HL-60 (cell line): ENCODE results near the gene SCRG1.

Experiments used
- GABPA ChIP-seq: IDR thresholded peaks from 2 replicates; pipeline ENCODE4 v1.6.1; 2012; ENCODE audit warnings: low read depth
- POLR2AphosphoS5 ChIP-seq: IDR thresholded peaks from 2 replicates; pipeline ENCODE4 v1.6.1; 2012; ENCODE audit warnings: low read depth
- SPI1 ChIP-seq: IDR thresholded peaks from 2 replicates; pipeline ENCODE4 v1.6.1; 2012; ENCODE audit warnings: low read depth, mild to moderate bottlenecking, borderline replicate concordance
- TF ChIP-seq, protein P1 (sequence below): IDR thresholded peaks from one replicate; pipeline ENCODE4 v1.5.1; 2011; ENCODE audit warnings: low read length, control low read depth, inconsistent platforms; ENCODE audit not compliant: insufficient read depth
- TF ChIP-seq, protein P2 (sequence below): IDR thresholded peaks from 2 replicates; pipeline ENCODE4 v1.6.1; 2012; ENCODE audit warnings: low read depth; ENCODE audit not compliant: insufficient replicate concordance

DNA sequence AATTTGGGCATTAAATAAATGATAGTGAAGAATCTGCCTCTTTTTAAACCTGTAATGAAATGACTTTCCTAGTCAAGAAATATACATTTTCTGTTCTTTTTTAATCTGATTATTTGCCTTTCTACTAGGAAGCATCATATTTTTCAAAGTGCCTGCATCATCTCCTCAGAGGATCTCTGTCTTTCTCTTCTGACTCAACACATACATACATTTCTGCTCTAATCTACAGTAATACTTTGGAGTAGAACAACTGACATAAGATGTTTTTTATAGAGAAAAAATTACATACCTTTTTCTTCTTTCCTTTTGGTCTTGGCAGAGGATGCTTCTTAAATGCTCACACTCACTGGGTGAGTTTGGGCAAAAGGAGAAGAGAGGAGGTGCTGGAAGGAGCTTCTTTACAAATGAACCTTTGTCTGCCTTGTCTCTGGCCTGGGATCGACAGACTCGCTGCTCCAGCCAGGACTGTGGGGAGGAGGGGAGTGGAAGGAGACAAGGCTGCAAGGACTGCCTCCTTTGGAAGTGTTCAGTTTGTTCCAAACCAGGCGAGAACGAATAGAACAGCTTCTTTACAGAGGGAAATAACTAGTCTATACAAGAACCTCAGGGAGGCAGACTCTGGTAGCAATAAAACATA lies at the start of gene SCRG1:
- TF ChIP-seq, protein P1, sequence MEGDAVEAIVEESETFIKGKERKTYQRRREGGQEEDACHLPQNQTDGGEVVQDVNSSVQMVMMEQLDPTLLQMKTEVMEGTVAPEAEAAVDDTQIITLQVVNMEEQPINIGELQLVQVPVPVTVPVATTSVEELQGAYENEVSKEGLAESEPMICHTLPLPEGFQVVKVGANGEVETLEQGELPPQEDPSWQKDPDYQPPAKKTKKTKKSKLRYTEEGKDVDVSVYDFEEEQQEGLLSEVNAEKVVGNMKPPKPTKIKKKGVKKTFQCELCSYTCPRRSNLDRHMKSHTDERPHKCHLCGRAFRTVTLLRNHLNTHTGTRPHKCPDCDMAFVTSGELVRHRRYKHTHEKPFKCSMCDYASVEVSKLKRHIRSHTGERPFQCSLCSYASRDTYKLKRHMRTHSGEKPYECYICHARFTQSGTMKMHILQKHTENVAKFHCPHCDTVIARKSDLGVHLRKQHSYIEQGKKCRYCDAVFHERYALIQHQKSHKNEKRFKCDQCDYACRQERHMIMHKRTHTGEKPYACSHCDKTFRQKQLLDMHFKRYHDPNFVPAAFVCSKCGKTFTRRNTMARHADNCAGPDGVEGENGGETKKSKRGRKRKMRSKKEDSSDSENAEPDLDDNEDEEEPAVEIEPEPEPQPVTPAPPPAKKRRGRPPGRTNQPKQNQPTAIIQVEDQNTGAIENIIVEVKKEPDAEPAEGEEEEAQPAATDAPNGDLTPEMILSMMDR: no peak
- TF ChIP-seq GABPA: no peak
- TF ChIP-seq POLR2AphosphoS5: no peak
- no peak for TF ChIP-seq SPI1
- TF ChIP-seq, protein P2, sequence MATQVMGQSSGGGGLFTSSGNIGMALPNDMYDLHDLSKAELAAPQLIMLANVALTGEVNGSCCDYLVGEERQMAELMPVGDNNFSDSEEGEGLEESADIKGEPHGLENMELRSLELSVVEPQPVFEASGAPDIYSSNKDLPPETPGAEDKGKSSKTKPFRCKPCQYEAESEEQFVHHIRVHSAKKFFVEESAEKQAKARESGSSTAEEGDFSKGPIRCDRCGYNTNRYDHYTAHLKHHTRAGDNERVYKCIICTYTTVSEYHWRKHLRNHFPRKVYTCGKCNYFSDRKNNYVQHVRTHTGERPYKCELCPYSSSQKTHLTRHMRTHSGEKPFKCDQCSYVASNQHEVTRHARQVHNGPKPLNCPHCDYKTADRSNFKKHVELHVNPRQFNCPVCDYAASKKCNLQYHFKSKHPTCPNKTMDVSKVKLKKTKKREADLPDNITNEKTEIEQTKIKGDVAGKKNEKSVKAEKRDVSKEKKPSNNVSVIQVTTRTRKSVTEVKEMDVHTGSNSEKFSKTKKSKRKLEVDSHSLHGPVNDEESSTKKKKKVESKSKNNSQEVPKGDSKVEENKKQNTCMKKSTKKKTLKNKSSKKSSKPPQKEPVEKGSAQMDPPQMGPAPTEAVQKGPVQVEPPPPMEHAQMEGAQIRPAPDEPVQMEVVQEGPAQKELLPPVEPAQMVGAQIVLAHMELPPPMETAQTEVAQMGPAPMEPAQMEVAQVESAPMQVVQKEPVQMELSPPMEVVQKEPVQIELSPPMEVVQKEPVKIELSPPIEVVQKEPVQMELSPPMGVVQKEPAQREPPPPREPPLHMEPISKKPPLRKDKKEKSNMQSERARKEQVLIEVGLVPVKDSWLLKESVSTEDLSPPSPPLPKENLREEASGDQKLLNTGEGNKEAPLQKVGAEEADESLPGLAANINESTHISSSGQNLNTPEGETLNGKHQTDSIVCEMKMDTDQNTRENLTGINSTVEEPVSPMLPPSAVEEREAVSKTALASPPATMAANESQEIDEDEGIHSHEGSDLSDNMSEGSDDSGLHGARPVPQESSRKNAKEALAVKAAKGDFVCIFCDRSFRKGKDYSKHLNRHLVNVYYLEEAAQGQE: no peak
